Mesendoderm (in vitro differentiated cells): ENCODE results near the gene LGALS9B.
"Not testable (repeated sequence)": the region's sequence is repeated elsewhere in the genome, so short reads cannot be mapped to it uniquely, and the experiment has no call there.

Source experiments
- DNase-seq: peaks from one replicate; pipeline ENCODE4 v3.0.0; 2013
- H2AK5ac ChIP-seq: 2 replicates; pipeline ENCODE4 v1.6.1; 2013; ENCODE audit warnings: low read length, inconsistent platforms
- H2BK120ac ChIP-seq: 2 replicates; pipeline ENCODE4 v1.6.1; 2013; ENCODE audit warnings: low read depth, mild to moderate bottlenecking, low read length, moderate library complexity, mixed read lengths
- H2BK15ac ChIP-seq: replicated peaks from 2 replicates; pipeline ENCODE4 v1.6.1; 2013; ENCODE audit warnings: low read depth, mild to moderate bottlenecking, moderate library complexity
- H2BK5ac ChIP-seq: 2 replicates; pipeline ENCODE4 v1.6.1; 2013; ENCODE audit warnings: low read length, inconsistent platforms
- H3K18ac ChIP-seq: 2 replicates; pipeline ENCODE4 v1.6.1; 2013; ENCODE audit warnings: mild to moderate bottlenecking, low read length, mixed read lengths
- H3K23ac ChIP-seq: one replicate; pipeline ENCODE4 v1.6.1; 2013; ENCODE audit warnings: low read length
- H3K27ac ChIP-seq: 2 replicates; pipeline ENCODE4 v1.5.1; 2013; ENCODE audit warnings: low read depth, mild to moderate bottlenecking, inconsistent platforms, low read length, moderate library complexity
- H3K27me3 ChIP-seq: 2 replicates; pipeline ENCODE4 v1.6.1; 2013; ENCODE audit warnings: low read length, control low read depth, mild to moderate bottlenecking, inconsistent platforms; ENCODE audit not compliant: insufficient read depth, poor library complexity
- H3K36me3 ChIP-seq: 2 replicates; pipeline ENCODE4 v1.6.1; 2013; ENCODE audit warnings: low read length, inconsistent platforms; ENCODE audit not compliant: control insufficient read depth, insufficient read depth
- H3K4ac ChIP-seq: one replicate; pipeline ENCODE4 v1.6.1; 2013; ENCODE audit warnings: low read depth, mild to moderate bottlenecking, low read length, moderate library complexity
- H3K4me1 ChIP-seq: 2 replicates; pipeline ENCODE4 v1.6.1; 2013; ENCODE audit warnings: low read depth, low read length, inconsistent platforms; ENCODE audit not compliant: control insufficient read depth
- H3K4me2 ChIP-seq: 2 replicates; pipeline ENCODE4 v1.6.1; 2013; ENCODE audit warnings: low read length
- H3K4me3 ChIP-seq: 2 replicates; pipeline ENCODE4 v1.5.1; 2013; ENCODE audit warnings: mild to moderate bottlenecking, low read length
- H3K56ac ChIP-seq: one replicate; pipeline ENCODE4 v1.6.1; 2013; ENCODE audit warnings: low read length
- H3K79me1 ChIP-seq: 2 replicates; pipeline ENCODE4 v1.6.1; 2013; ENCODE audit warnings: low read length, inconsistent platforms
- H3K79me2 ChIP-seq: 2 replicates; pipeline ENCODE4 v1.6.1; 2013; ENCODE audit warnings: mild to moderate bottlenecking, low read length; ENCODE audit not compliant: control insufficient read depth, insufficient read depth
- H3K9ac ChIP-seq: 2 replicates; pipeline ENCODE4 v1.6.1; 2013; ENCODE audit warnings: low read length, inconsistent platforms
- H4K5ac ChIP-seq: one replicate; pipeline ENCODE4 v1.6.1; 2013; ENCODE audit warnings: low read length
- H4K8ac ChIP-seq: one replicate; pipeline ENCODE4 v1.6.1; 2013; ENCODE audit warnings: low read depth, mild to moderate bottlenecking, control low read depth, low read length, moderate library complexity
- WGBS: extraction: QIAGEN DNeasy Blood & Tissue Kit; methylation state at CpG from one replicate; pipeline ENCODE4 v1.1.7; 2013; ENCODE audit warnings: low lambda C conversion rate, missing lambda C conversion rate; ENCODE audit not compliant: insufficient coverage; ENCODE audit errors: extremely low coverage; 5-methylcytosine and 5-hydroxymethylcytosine counted together

Gene LGALS9B

GRCh38 chr17:20477398-20478071, 10.2 kb upstream of the LGALS9B start:
- WGBS: no CpG with 5 or more reads among the region's 4 CpGs
- H4K5ac ChIP-seq: not testable (repeated sequence)

DNA sequence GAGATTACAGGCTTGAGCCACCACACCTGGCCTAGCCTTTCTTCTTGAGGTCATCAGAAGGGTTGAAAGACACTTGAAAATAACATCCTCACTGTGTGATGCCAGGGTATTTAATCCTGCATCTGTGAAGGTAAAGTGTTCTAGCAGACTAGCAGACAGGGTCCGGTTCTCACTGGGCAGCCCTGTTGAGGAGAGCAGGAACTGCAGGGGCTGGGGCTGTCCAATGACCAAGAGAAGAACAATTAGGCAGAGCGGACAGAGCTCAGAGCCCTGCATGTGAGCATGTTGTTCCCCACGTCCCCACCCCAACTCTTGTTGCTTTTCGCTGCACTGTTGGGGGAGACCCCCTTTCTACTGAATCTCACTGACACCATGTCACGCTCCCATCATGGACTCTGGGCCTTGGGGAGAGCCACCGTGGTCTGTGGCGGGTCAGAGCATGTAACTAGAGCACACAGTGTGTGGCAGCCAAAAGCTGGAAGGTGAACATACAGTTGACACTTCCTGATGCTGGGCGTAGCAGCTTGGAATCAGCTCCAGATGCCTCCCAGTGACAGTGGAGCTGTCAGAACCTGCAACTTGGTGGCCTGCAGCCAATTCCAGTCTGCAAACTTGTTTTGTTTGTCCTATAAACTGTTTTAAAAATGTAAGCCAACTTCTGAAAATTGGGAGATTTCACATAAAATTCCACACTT, 7.9 kb upstream of the LGALS9B start:
- H3K79me2 ChIP-seq, H4K5ac ChIP-seq, H3K27ac ChIP-seq, DNase-seq, H3K36me3 ChIP-seq, H3K4me1 ChIP-seq, H2BK120ac ChIP-seq, H2AK5ac ChIP-seq, H3K56ac ChIP-seq, H3K4me3 ChIP-seq, H3K18ac ChIP-seq, H3K27me3 ChIP-seq, H3K23ac ChIP-seq, H4K8ac ChIP-seq, H3K9ac ChIP-seq, H3K79me1 ChIP-seq, H2BK15ac ChIP-seq, H3K4ac ChIP-seq, H2BK5ac ChIP-seq, H3K4me2 ChIP-seq: not testable (repeated sequence)
- WGBS: no CpG with 5 or more reads among the region's 8 CpGs

More at GRCh38 chr17:20477398-20478071, 10.2 kb upstream of the LGALS9B start:
- H3K27ac ChIP-seq, H3K79me2 ChIP-seq, H2BK120ac ChIP-seq, H2BK15ac ChIP-seq, H2BK5ac ChIP-seq, H3K56ac ChIP-seq, DNase-seq, H3K23ac ChIP-seq, H3K9ac ChIP-seq, H4K8ac ChIP-seq, H3K27me3 ChIP-seq, H3K4me2 ChIP-seq, H3K36me3 ChIP-seq, H2AK5ac ChIP-seq, H3K79me1 ChIP-seq, H3K4me3 ChIP-seq, H3K4ac ChIP-seq, H3K4me1 ChIP-seq, H3K18ac ChIP-seq: not testable (repeated sequence)

- not testable (repeated sequence) for H2BK120ac ChIP-seq, H3K79me2 ChIP-seq, H3K9ac ChIP-seq, H2BK5ac ChIP-seq, H3K56ac ChIP-seq, H3K27me3 ChIP-seq, H3K4me3 ChIP-seq, H3K23ac ChIP-seq, H3K4ac ChIP-seq, H4K5ac ChIP-seq, H3K18ac ChIP-seq, H3K36me3 ChIP-seq, DNase-seq, H3K79me1 ChIP-seq, H3K27ac ChIP-seq, H3K4me1 ChIP-seq, H3K4me2 ChIP-seq, H4K8ac ChIP-seq, H2AK5ac ChIP-seq, H2BK15ac ChIP-seq
Measured at GRCh38 chr17:20474081-20474480, 6.7 kb upstream of the LGALS9B start.

GRCh38 chr17:20469946-20470345, 2.6 kb upstream of the LGALS9B start:
- H3K4me3 ChIP-seq, H3K56ac ChIP-seq, H4K8ac ChIP-seq, H4K5ac ChIP-seq, DNase-seq, H3K4ac ChIP-seq, H3K18ac ChIP-seq, H3K23ac ChIP-seq, H2BK5ac ChIP-seq, H2AK5ac ChIP-seq, H3K79me1 ChIP-seq, H3K79me2 ChIP-seq, H3K27ac ChIP-seq, H3K9ac ChIP-seq, H3K4me2 ChIP-seq, H3K4me1 ChIP-seq, H2BK120ac ChIP-seq, H3K36me3 ChIP-seq, H2BK15ac ChIP-seq, H3K27me3 ChIP-seq: not testable (repeated sequence)
- no CpG with 5 or more reads among the region's 4 CpGs for WGBS

- H3K23ac ChIP-seq, H3K18ac ChIP-seq, H3K4ac ChIP-seq, DNase-seq, H2BK15ac ChIP-seq, H3K56ac ChIP-seq, H3K4me2 ChIP-seq, H3K4me1 ChIP-seq, H2BK120ac ChIP-seq, H2AK5ac ChIP-seq, H3K79me2 ChIP-seq, H3K36me3 ChIP-seq, H3K27ac ChIP-seq, H3K4me3 ChIP-seq, H4K5ac ChIP-seq, H3K79me1 ChIP-seq, H3K9ac ChIP-seq, H4K8ac ChIP-seq, H3K27me3 ChIP-seq, H2BK5ac ChIP-seq: not testable (repeated sequence)
- WGBS: no CpG with 5 or more reads among the region's 4 CpGs
Measured at GRCh38 chr17:20469107-20469506, 1.8 kb upstream of the LGALS9B start.

- H2BK15ac ChIP-seq, H3K4ac ChIP-seq, H2BK5ac ChIP-seq, H2AK5ac ChIP-seq, H3K36me3 ChIP-seq, H3K4me1 ChIP-seq, H2BK120ac ChIP-seq, H3K18ac ChIP-seq, H3K27me3 ChIP-seq, DNase-seq, H3K23ac ChIP-seq, H3K79me2 ChIP-seq, H3K56ac ChIP-seq, H3K79me1 ChIP-seq, H3K9ac ChIP-seq, H4K8ac ChIP-seq, H3K4me2 ChIP-seq, H3K27ac ChIP-seq, H3K4me3 ChIP-seq, H4K5ac ChIP-seq: not testable (repeated sequence)
- no CpG with 5 or more reads among the region's 5 CpGs for WGBS
Measured at GRCh38 chr17:20466999-20467398, 340 bp downstream of the LGALS9B start.
